ENCODE results near the gene DONSON.

GRCh38 chr21:33559813-33560212, 28.7 kb downstream of the DONSON start:
- no peak for TF ChIP-seq CTCF (IDR thresholded peaks at IDR 0.05; ENCODE audit: low read depth, low read length)
- no peak for TF ChIP-seq EZH2phosphoT487 (IDR thresholded peaks at IDR 0.05; ENCODE audit: low read depth)

Measured in OCI-LY3 (cell line).